Left colon (tissue), 2 donors: Measurements from ENCODE around the gene TNS3. TPM values are rescaled to one million over a fixed set of nuclear protein-coding genes. Genes with fewer than 3 reads are reported as not detected.

ENCODE experiments used
- ATAC-seq: fragments of 200-7000 bp; cut with Tn5 transposase; one replicate; pipeline ENCODE4 v1.9.1; 2020; ENCODE audit warnings: mild to moderate bottlenecking, moderate library complexity
- DNase-seq, 2 donors: peaks; one replicate each; pipeline ENCODE4 v3.0.0-alpha.2; 2020
- intact Hi-C, 2 donors: fragments of 100-400 bp; cut with DNase I in 1 of 2; cut with micrococcal nuclease in 1 of 2; formaldehyde crosslinking; loops; one replicate each; pipeline versions ENCODE4 v1.11.2 to v1.14.0; 2022; cut with DNase I, micrococcal nuclease
- total RNA-seq, 2 donors: library from RNA; stranded (reverse); fragmentation: NEBNext Ultra II Directional; extraction: Animal tissue kit (Norgen Biotek cat#: 25700); gene quantifications; one replicate each; pipeline ENCODE4 v1.2.1, GENCODE V29; 2021
- donor health status: DM: no; HTN: no; CAD: no.
- donor health status: DM: yes; HTN: yes; CAD: no.

TNS3 gene
- total RNA-seq, 2 donors from 2014 or later: 56.9 to 62.3 TPM

DNA sequence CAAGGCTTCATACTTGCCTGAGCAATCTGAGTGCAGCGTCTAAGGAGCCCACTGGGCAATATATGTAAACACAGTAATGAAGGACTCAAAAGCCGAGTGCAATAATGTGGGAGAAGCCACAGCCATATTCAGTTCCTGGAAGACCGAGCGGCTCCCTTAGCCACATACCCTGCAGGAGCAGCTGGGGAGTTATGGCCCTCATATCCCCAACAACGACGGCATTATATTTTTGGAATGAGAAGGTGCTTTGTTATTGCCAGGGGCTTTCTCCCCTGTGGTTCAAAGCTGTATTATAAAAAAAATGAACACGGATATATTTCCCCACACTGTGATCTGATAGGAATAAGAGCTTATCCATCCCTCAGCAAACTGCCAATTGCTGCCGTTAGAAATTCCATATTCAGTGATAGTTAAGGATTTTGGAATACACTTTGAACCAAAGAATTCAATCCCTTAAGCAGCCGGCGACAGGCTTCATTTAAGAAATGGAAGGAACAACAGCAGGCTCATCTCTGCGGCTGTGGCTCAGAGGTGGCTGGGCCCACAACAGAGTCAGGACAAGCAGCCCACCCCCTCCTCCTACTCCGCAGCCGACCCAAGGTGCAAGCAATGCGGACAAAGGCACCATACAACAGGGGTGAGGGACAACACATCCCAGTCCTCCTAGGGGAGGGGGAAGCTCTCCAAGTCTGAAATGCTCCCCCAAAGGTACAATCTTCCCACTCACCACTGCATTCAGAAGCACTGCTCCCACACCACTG, 77.2 kb downstream of the TNS3 start:
- intact Hi-C loops: no loop called here
- DNase-seq (no peak), ATAC-seq (no peak)

DNA sequence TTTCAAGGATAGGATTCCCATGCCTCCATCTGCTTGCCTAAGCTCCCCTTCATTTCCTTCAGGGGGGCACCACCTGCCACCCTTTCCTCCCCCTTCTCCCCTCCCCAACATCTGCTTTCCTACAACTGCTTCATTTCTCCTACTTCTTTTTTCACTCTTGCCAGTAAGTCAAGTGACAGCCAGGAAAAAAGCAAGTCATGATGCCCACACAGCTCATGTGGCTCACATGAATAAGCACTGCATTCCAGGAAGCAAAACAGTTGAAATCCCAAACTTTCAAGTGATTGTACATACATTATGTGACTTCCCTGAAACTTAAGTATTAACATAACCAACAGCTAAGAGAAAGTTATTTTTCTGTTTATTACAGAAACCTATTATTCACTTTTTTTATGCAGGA, 78.6 kb downstream of the TNS3 start:
- intact Hi-C loops: no loop called here
- ATAC-seq (no peak), DNase-seq (no peak)

DNA sequence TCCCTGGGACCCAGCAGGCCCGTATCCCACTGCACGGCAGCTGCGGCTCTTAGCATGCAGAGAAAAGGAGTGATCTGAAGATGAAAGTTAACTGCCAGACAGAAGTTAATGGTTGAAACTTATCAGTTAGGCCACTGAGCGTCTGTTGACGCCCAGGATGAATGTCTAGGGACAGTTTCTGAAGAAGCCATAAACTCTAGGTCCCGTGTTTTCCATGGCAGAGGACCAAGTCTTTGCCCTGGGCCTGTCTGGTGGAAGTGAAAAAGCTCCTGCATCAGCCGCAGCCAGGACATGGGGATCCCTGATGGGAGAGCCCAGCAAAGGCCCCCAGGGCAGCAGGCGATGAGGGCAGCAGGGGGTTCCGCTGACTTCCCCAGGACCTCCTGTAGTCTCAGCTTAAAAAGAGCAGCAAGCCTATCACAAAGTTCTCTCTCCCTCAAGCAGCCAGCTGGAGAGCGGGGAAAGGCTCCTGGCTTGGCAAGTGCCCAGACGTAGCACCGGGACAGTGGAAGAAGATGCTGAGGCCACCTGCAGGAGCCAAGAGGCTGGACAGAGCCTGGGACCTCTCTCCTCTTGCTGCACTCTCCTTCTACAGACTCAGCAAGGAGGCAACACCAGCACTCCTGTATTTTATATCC, 79.6 kb downstream of the TNS3 start:
- DNase-seq (peak; percentile 76 to 81), ATAC-seq (peak; percentile 73)
- intact Hi-C loops: no loop called here

DNA sequence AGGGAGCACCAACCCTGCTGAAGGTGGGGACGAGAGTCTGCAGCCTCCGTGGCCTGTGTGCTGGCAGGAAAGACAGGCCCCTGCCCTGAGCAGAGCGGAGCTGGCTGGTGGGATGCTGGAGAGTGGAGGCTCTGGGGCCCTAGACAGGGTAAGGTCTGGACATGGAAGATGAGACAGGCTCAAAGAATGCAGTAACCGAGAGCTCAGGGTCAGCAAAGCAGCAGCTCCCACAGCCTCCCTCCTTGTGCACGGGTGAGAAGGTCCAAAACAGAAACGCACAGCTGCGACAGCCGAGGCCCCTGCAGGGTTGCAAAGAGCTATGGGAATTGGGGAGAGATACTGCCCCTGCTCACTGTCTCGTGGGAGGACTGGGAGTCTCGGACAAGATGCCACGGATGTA, 80.5 kb downstream of the TNS3 start:
- no peak for DNase-seq
- intact Hi-C loops: no loop called here
- no peak for ATAC-seq

- ATAC-seq (peak; percentile 66), DNase-seq (peak; percentile 70 to 71)
- intact Hi-C loops: no loop called here
Measured at GRCh38 chr7:47500103-47500563, 81.8 kb downstream of the TNS3 start.

GRCh38 chr7:47498229-47499056, 83.5 kb downstream of the TNS3 start:
- DNase-seq (peak; percentile 74 to 79), ATAC-seq (peak; percentile 62)
- intact Hi-C loops: no loop called here

DNA sequence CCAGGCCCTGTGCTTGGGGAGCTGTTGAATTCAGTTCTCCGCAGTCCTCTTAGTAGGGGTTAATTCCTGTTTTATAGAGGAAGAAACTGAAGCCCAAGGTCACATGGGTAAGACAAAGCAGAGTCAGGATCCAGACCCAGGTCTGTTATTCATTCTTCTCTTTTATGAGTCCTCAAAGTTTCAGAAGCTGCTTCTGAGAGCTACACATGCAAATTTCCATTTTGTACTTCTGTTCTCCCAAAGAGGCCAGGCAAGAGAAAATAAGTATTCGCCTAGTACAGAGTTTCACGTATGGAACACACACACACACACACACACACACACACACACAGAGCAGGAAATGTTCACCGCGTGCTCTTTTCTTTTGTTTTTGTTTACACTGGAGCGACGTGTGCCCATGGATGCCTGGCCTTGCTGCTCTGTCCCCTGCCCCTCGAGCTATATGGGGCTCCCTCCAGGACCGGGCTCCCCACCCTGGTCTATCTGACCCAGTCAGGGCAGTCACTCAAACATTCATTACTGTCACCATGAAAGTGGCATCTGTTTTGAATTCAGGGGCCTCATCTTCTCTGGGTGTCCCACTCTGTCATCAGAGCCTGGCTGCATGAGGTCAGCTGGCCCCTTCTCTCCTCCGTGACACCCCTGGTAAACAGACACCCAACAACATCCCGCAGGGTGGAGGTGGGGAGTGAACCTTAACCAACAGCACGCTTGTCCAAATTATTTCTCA, 84.4 kb downstream of the TNS3 start:
- ATAC-seq (peak; percentile 42), DNase-seq (no peak)
- intact Hi-C loops: no loop called here

DNA sequence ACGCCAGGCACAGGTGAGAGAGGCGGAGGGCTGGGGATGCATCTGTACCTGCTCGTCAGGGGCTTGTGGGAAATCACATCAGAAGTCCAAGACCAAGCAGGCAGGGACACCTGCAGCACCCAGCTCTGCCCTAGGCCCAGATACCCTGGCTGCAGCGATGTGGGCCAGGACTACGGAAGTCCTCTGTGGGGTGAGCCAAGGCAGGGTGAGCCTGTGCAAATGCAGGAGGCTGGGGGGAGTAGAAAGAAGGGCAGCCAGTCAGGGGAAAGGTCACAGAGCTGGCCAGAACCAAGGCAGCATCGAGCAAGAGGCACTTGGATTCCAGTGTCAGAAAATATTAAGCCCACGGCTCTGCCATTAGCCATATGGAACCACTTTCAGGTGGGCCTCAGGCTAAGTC, 85.2 kb downstream of the TNS3 start:
- DNase-seq: no peak
- intact Hi-C loops: no loop called here
- no peak for ATAC-seq

DNA sequence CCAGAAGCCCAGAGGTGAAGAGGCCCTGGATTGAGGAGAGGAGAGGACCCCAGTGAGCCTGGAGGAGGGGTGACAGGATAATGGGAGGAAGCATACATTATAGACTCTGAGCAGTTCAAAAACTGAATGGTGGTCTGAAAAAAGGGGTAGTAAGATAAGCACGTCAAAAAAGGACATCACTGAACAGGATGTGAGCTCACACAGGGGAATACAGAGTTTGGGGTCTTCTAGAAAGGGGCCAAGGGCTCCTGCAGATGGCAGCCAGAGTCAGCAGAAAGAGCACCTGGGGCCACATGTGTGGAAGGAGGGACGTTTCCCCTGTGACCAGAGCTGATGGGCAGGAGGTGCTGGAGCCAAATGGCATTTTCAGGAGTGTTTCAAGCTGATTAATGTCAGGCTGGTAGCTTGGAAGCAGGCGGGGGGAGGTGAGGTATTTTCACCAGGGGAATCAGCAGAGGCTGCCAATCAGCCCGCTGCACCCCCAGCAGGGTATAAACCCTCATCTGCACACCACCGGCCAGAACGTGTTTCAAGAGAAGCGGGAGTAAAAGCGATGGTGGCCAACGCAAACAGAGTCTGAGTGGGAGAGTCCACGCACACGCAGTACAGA, 85.8 kb downstream of the TNS3 start:
- ATAC-seq (no peak), DNase-seq (no peak)
- intact Hi-C loops: no loop called here

DNA sequence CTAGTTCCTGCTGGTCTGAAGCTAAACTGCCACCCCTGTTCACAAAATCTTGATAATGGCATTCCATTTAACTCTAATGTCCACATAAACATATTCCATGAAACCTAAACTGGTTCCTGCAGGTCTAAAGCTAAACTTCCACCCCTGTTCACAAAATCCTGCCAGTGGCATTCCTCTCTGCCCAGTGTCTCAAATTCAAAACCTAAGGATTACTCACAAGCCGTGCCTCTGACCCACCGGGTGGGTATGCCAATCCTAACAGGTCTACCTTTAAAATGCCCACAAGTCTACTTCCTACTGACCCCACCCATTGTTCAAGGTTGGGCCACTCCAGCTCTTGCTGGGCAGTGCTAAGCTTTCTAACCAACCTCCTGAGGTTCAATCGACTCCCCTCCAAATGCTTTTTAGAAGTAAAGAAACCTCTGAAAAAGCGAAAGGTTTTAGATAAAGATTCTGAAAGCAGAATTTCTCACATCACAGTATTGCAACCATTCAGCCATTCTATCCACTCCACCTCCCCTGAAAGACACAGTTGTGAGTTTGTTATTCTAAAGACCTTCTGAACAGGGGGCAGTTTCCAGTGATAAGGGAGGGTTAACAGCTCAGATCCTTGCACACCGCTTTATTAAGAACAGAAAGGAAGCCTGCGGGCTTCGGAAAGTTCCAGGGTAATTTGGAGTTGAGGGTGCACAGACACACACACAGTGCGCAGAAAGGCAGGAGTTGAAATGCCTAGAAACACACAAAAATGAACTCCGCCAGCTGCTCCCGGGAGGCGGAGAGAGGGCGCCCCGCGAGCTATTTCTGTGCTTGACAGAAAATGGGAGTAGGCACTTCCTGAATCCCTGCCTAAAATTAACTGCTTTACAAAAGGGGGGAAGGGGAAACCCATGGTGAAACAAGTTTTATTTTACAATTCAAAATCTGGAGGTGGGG, 87.7 kb downstream of the TNS3 start:
- intact Hi-C loops: no loop called here
- peak; percentile 51 for ATAC-seq
- no peak for DNase-seq

GRCh38 chr7:47492716-47493325, 89.1 kb downstream of the TNS3 start:
- ATAC-seq (no peak), DNase-seq (no peak)
- intact Hi-C loops: no loop called here

- intact Hi-C loops: no loop called here
- DNase-seq (no peak), ATAC-seq (no peak)
Measured at GRCh38 chr7:47490501-47491265, 91.2 kb downstream of the TNS3 start.

GRCh38 chr7:47489624-47490023, 92.3 kb downstream of the TNS3 start:
- intact Hi-C loops: no loop called here
- ATAC-seq: no peak
- no peak for DNase-seq

- ATAC-seq (no peak), DNase-seq (no peak)
- intact Hi-C loops: no loop called here
Measured at GRCh38 chr7:47488969-47489342, 93.0 kb downstream of the TNS3 start.

DNA sequence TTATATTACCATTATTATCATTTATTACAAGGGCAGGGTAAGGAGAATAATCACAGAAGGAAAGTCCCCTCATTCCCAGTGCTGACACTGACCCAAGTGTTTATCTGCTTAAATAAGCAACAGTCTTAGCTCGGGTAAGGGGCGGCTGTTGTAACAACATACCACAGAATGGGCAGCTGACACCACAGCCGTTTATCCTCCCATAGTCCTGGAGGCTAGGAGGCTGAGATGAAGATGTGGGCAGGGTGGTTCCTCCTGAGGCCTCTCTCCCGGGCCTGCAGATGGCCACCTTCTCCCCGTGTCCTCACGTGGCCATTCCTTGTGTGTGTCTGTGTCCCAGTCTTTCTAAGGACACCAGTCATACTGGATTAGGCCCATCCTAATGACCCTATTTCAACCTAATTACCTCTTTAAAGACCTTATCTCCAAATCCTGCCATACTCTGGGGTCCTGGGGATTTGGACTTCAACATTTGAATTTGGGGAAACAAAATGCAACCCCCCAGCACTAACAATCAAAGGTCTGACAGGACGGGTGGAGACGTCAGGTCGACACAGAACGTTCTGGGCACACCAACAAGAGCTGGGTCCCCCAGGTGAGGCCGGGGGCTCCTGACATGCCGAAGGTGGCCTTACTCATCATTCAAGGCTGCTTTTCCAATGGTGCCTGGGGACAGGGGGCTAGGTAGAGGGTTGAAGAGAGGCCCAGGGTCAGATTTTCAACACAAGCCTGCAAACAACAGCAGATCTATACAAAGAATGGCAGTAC, 93.5 kb downstream of the TNS3 start:
- intact Hi-C loops: no loop called here
- no peak for ATAC-seq
- DNase-seq: no peak
